MCF 10A (cell line): ENCODE measurements around the gene RGP1. TPM values are rescaled to one million over a fixed set of nuclear protein-coding genes. Genes with fewer than 3 reads are reported as not detected.

Source experiments
- BruUV-seq: library from RNA; stranded (reverse); fragments of 400-500 nt; replicated peaks from 2 replicates; lab custom pipeline; 2021; lab: Mats Ljungman, UMichigan
- CTCF ChIA-PET: fragments of 300-600 bp; sonication (Branson Sonifier 250); formaldehyde crosslinking; extraction: SDS; loops from one replicate; lab custom pipeline; 2021; ENCODE audit warnings: antibody characterized with exemption, inconsistent platforms; lab: Yijun Ruan, JAX
- POLR2A ChIA-PET: fragments of 300-600, 350-650 bp; sonication (Branson Sonifier 250); formaldehyde crosslinking; extraction: SDS; loops from one replicate; lab custom pipeline; 2020; ENCODE audit warnings: antibody characterized with exemption, inconsistent platforms; lab: Yijun Ruan, JAX
- DNase-seq: peaks from one replicate; pipeline ENCODE4 v3.0.0-alpha.2; 2018; ENCODE audit not compliant: unreplicated experiment
- H3K27ac Mint-ChIP-seq: one replicate; pipeline ENCODE4 v1.8.0; 2022; ENCODE audit warnings: mild to moderate bottlenecking, low read depth, mixed read lengths; ENCODE audit not compliant: unreplicated experiment
- H3K27me3 Mint-ChIP-seq: one replicate; pipeline ENCODE4 v1.8.0; 2022; ENCODE audit warnings: mixed read lengths; ENCODE audit not compliant: insufficient read depth, unreplicated experiment
- H3K36me3 Mint-ChIP-seq: one replicate; pipeline ENCODE4 v1.8.0; 2022; ENCODE audit warnings: mild to moderate bottlenecking, moderate library complexity, mixed read lengths; ENCODE audit not compliant: insufficient read depth, unreplicated experiment
- H3K4me1 Mint-ChIP-seq: one replicate; pipeline ENCODE4 v1.8.0; 2022; ENCODE audit warnings: mixed read lengths; ENCODE audit not compliant: insufficient read depth, unreplicated experiment
- H3K4me3 Mint-ChIP-seq: one replicate; pipeline ENCODE4 v1.8.0; 2022; ENCODE audit warnings: mild to moderate bottlenecking, moderate library complexity, mixed read lengths; ENCODE audit not compliant: unreplicated experiment
- H3K9me3 Mint-ChIP-seq: one replicate; pipeline ENCODE4 v1.8.0; 2022; ENCODE audit warnings: mixed read lengths; ENCODE audit not compliant: unreplicated experiment
- CTCF ChIP-seq: fragments of 200-600 bp; IDR thresholded peaks from one replicate; pipeline ENCODE4 v1.8.0; 2022; ENCODE audit warnings: antibody characterized with exemption, mild to moderate bottlenecking; ENCODE audit not compliant: unreplicated experiment
- intact Hi-C: fragments of 100-400 bp; cut with micrococcal nuclease; formaldehyde crosslinking; loops from 2 replicates; pipeline ENCODE4 v1.14.1; 2022
- total RNA-seq: library from RNA; stranded (reverse); gene quantifications from 2 replicates; pipeline ENCODE4 v1.2.3, GENCODE V29; 2022

RGP1 gene
- total RNA-seq, 1 experiment from 2014 or later, result 35.8 TPM

- intact Hi-C loops, result no loop called here
- H3K27me3 Mint-ChIP-seq, result no peaks in the 10 kb centered on the region
- no peak for TF ChIP-seq CTCF
- DNase-seq, result no peak
- no peak overlapping the region for H3K4me3 Mint-ChIP-seq
- peak overlapping the region; percentile 33 for H3K27ac Mint-ChIP-seq
- POLR2A ChIA-PET, result interaction anchor here (1.5 to 15.0 kb wide), 2 partner anchors 7 to 19 kb away, joined by 3 to 284 read pairs; partner anchors contain the start of genes GBA2 and RGP1
- CTCF ChIA-PET, result interaction anchor here (0.7 to 9.8 kb wide), 8 partner anchors 8 to 92 kb away, joined by 3 to 150 read pairs (median 3); partner anchors contain the start of genes GBA2 and RGP1
- H3K4me1 Mint-ChIP-seq, result peaks cover 4% of the 10 kb centered on the region
- no peaks in the 10 kb centered on the region for H3K9me3 Mint-ChIP-seq
- peaks cover 89% of the 10 kb centered on the region for H3K36me3 Mint-ChIP-seq
- BruUV-seq, result no TSS peak
These were observed 10.2 kb upstream of the RGP1 start for GRCh38 chr9:35738924-35739323.

DNA sequence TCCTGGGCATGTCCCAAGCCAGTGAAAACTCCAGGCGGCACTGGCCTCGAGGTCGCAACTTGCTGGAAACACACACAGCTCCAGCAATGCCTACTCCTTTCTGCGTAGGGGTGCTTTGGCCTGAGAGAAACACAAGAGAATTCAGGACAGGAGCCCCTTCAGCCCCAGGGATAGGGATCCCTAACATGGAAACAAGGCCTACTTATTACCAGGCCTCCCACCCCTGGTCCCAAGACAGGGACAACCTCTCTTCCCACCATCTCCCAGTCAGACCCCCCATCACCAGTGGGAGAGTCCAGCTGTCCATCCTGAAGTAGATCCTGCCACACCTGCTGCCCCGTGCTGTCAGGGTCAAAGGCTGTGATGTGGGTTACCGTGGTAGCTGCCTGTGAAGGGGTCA lies 8.8 kb upstream of the RGP1 start:
- BruUV-seq, result no TSS peak

DNA sequence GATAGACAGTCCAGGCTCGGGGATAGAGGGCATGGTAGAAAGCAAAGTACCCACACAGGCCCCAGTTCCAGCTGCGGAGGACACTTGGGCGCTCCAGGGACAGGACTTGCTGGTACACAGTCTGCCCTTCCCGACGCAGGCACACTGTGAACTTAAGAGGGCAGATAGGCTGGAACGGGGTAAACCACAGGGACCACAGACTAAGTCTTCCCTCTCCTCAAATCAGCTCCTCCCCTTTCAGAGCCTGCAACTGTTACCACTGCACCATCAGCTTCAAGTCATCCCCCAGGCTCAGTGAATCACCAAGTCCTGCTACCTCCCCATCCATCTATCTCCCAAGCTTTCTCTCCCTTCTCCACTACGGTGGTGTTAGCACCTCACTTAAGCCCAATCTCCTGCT lies 7.3 kb upstream of the RGP1 start:
- Mint-ChIP-seq H3K27me3 (no peaks in the 10 kb centered on the region), H3K4me1 (peaks cover 18% of the 10 kb centered on the region), H3K9me3 (no peaks in the 10 kb centered on the region), H3K27ac (no peak overlapping the region), H3K4me3 (no peak overlapping the region), H3K36me3 (peaks cover 85% of the 10 kb centered on the region)
- DNase-seq, result no peak
- intact Hi-C loops, result no loop called here
- no peak for TF ChIP-seq CTCF
- BruUV-seq, result no TSS peak
- ChIA-PET CTCF (interaction anchor here (1.1 to 2.1 kb wide), 4 partner anchors 9 to 94 kb away, joined by 3 to 6 read pairs (median 4); partner anchors contain the start of genes CREB3 and TLN1), POLR2A (interaction anchor here (9.6 kb wide), 1 partner anchor 9 kb away, joined by 284 read pairs; the partner anchor contains the start of genes CREB3 and TLN1)

More for the DNA sequence above, 8.8 kb upstream of the RGP1 start:
- H3K36me3 Mint-ChIP-seq, result peaks cover 84% of the 10 kb centered on the region
- H3K4me1 Mint-ChIP-seq, result peaks cover 4% of the 10 kb centered on the region
- CTCF ChIA-PET, result interaction anchor here (0.7 to 1.5 kb wide), 4 partner anchors 10 to 81 kb away, joined by 3 to 4 read pairs (median 3); no protein-coding TSS in a partner anchor
- no peak overlapping the region for H3K4me3 Mint-ChIP-seq
- peak overlapping the region; percentile 33 for H3K27ac Mint-ChIP-seq
- intact Hi-C loops, result no loop called here
- no peaks in the 10 kb centered on the region for H3K9me3 Mint-ChIP-seq
- TF ChIP-seq CTCF, result no peak
- no peaks in the 10 kb centered on the region for H3K27me3 Mint-ChIP-seq
- DNase-seq, result no peak
- POLR2A ChIA-PET, result interaction anchor here (1.5 to 15.0 kb wide), 2 partner anchors 5 to 18 kb away, joined by 3 to 284 read pairs; partner anchors contain the start of genes GBA2 and RGP1

DNA sequence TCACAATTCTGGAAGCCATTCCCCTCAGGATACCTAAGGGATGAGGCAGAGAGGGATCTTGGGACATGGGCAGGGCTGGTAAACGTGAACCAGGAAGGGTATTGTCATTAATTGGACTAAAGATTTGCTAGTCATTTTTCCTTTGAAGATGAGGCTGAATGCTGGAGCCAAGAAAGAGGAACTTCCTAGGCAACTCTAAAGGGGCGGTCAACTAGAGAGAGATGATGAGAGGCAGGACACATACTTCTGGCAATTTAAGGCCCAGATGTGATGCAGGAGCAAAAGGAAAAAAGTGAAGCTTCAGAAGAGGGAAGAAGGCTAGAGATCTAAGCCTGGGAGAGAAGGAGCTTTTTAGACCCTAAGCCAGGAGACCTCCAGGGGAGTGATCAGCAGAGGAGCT lies 5.6 kb upstream of the RGP1 start:
- H3K4me1 Mint-ChIP-seq, result peaks cover 27% of the 10 kb centered on the region
- POLR2A ChIA-PET, result interaction anchor here (9.6 kb wide), 1 partner anchor 10 kb away, joined by 284 read pairs; the partner anchor contains the start of genes CREB3 and TLN1
- H3K36me3 Mint-ChIP-seq, result peaks cover 71% of the 10 kb centered on the region
- TF ChIP-seq CTCF, result no peak
- no TSS peak for BruUV-seq
- H3K27me3 Mint-ChIP-seq, result no peaks in the 10 kb centered on the region
- intact Hi-C loops, result no loop called here
- H3K9me3 Mint-ChIP-seq, result no peaks in the 10 kb centered on the region
- no peak overlapping the region for H3K4me3 Mint-ChIP-seq
- peak overlapping the region; percentile 50 for H3K27ac Mint-ChIP-seq
- DNase-seq, result no peak
- CTCF ChIA-PET, result interaction anchor here (0.7 to 8.0 kb wide), 5 partner anchors 9 to 423 kb away, joined by 3 to 150 read pairs (median 3); partner anchors contain the start of genes CREB3 and TLN1
